Hematopoietic multipotent progenitor cell treated with erythropoietin and hydrocortisone succinate and interleukin-3 and kit ligand, for 15 days (in vitro differentiated cells): ENCODE measurements around the gene TM4SF5.
A peak's percentile ranks its signal among the peaks of the same experiment; 100 is the strongest.

ENCODE experiments used
- DNase-seq: peaks from one replicate; pipeline ENCODE4 v3.0.0-alpha.2; 2015; ENCODE audit warnings: low spot score

The TM4SF5 gene

DNA sequence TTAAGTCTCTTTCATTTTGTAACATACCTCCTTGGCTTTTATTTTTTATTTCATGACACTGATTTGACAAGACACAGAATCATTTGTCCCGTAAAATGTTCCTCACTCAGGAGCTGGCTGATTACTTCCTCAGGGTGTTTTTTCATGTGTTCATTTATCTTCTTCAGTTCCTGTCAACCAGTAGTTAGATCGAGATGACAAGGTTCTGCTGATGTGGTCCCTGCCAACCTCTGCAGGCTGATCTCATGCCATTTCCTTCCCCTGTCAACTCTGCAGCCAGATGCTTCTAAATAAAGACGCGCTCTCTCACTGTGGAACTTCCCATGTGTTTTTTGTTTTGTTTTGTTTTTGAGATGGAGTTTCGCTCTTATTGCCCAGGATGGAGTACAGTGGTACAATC, 23.8 kb upstream of the TM4SF5 start:
- no peak for DNase-seq

DNA sequence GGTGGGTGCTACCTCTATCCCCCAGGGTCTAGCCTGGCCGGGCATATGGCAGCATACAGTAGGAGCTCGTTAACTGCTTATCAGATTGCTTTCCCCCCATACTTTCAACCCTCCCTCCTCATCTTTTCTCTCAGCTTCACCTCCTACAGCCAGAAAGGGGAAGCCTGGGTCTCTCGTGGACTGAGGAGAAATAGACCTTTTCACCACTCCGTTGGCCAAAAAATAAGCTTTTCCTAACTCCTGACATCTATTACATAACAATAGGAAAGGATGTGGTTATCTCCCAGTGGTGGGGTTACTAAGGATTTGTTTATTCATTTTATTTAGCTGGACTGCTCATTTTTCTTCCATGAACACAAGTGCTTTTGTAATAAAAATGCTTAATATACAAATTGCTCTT, 23.0 kb upstream of the TM4SF5 start:
- no peak for DNase-seq

DNA sequence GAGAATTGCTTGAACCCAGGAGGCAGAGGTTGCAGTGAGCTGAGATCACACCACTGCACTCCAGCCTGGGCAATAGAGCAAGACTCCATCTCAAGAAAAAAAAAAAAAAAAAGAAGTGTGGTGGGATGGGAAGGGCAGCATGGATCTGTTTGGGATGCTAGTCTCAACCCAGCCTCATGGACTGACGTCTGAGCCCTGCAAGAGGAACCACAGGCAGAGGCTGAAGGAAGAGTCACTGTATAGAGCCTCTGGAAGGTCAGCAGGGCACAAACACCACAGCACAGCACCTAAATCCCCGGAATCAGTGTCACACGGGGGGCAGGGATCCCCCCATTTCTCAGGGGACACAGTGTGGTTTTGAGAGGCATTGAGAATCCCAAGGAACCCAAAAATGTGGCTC, 21.1 kb upstream of the TM4SF5 start:
- DNase-seq, result no peak

DNA sequence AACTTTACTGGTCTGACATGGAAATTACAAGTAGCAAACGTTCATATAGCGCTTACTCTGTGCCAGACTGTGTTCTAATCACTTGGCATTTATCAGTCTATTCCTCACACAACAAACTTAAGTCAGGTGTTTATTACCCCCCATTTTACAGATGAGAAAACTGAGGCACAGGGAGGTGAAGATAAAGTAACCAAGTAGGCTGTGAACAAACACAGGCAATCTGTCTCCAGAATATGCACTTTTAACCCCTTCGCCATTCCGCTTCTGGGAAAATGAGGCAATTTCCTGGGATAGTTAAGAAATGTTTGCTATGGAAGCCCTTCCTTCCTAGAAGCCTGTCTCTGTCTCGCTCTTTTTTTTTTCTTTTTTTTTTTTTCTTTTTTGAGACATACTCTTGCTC, 19.8 kb upstream of the TM4SF5 start:
- no peak for DNase-seq

- DNase-seq, result no peak
These were observed 18.3 kb upstream of the TM4SF5 start for GRCh38 chr17:4753392-4753791.

- DNase-seq, result no peak
These were observed 11.9 kb upstream of the TM4SF5 start for GRCh38 chr17:4759776-4760236.

GRCh38 chr17:4764595-4764994, 7.1 kb upstream of the TM4SF5 start:
- no peak for DNase-seq

DNA sequence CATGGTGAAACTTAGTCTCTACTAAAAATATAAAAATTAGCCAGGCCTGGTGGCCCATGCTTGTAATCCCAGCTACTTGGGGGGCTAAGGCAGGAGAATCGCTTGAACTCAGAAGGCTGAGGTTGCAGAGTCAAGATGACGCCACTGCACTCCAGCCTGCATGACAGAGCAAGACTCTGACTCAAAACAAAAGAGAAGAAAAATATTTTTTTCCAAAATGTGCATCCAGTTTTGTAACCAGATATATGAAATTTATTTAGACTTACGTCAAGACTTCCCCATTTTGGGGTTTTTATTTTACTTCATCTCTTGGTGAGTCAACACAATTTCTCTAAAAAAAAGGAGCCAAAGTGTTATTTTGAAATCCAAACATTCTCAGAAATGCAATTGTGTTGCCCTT, 5.5 kb upstream of the TM4SF5 start:
- DNase-seq, result no peak

GRCh38 chr17:4766723-4767122, 5.0 kb upstream of the TM4SF5 start:
- no peak for DNase-seq

GRCh38 chr17:4768298-4768697, 3.4 kb upstream of the TM4SF5 start:
- DNase-seq, result no peak

DNA sequence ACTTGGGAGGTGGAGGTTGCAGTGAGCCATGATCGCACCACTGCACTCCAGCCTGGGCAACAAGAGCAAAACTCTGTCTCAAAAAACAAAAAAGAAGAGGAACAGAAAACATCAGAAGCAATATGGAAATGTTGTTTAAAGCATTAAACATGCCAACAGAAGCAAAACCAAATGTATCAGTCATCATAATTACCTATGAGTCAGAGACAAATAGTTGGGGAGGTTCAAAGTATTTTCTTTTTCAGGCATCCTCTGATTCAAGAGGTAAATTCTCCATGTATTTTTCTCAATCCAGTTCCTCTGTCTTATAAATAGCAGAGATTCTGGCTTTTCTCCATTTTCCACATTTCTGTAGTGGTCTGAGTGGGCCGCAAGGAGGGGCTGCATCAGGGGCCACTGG, 2.1 kb upstream of the TM4SF5 start:
- no peak for DNase-seq

GRCh38 chr17:4772235-4772613, 538 bp downstream of the TM4SF5 start:
- DNase-seq, result no peak

GRCh38 chr17:4777969-4778760, 6.5 kb downstream of the TM4SF5 start:
- no peak for DNase-seq

DNA sequence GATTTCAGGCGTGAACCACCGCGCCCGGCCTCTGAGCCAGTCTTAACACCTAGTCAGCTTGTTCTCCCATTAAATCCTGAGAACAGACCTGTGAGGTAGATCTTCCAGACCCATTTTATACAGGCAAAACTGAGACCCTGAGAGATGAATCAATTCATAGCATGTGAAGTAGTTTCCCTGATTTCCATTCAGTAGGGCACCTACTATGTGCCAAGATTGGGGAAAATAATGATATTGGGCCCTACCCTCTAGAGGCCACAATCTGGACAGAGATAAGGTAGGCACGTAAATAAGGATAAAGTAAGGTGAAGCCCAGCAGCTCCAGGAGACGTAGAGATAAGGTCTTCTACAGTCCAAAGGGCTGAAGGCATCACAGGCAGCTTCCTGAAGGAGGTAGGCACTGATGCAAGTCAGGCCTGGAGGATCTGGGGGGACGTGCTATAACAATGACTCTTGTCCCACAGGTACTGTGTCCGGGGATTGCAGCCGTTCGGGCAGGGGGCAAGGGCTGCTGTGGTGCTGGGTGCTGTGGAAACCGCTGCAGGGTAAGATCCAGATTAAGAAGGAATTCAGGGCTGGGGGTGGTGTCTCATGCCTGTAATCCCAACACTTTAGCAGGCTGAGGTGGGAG, 8.8 kb downstream of the TM4SF5 start:
- DNase-seq, result no peak

GRCh38 chr17:4782652-4783051, 11.0 kb downstream of the TM4SF5 start:
- DNase-seq, result peak; percentile 35

DNA sequence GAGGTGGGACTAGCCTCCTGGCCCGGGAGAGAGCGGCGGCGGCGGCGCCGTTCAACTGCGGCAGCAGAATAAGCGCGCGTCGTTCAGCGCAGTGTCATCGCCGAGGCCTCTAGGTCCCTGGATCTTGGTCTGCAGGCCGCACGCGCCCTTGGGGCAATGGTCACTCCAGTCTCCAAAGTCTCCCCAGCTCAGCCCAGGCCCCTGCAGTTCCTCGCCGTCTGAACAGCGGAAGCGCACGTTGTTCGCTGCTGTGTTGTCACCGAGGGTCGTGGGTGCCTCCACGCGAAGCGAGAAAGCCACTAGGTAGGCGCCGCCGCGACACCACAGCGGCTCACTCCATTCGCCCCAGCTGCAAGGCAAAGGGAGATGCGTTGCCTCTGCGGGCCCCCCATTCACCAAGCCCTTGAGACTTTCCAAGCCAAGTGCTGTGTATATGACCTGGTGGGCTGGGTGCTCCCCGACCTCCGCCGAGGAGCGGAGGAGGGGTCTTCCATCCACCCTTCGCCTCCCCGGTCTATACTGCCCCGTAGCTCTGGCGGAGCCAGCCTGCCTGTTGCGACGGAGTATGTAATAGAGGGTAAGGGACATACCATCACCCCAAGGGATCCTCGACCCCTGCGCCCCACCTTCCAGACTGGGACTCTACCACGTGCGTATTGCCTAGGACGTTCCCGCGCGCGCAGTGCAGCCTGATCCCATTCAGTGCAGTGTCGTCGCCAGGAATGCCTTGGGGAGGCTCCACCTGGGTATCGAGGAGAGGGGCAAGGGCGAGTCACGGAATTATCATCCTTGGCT, 13.8 kb downstream of the TM4SF5 start:
- DNase-seq, result no peak

GRCh38 chr17:4786106-4786511, 14.4 kb downstream of the TM4SF5 start, which contains the start of gene VMO1:
TSS of gene VMO1 (minus strand) at chr17:4786364. CDS start at chr17:4786352, 12 bp downstream.
- no peak for DNase-seq

- no peak for DNase-seq
These were observed 14.8 kb downstream of the TM4SF5 start for GRCh38 chr17:4786516-4786915.

GRCh38 chr17:4788159-4788806, 16.6 kb downstream of the TM4SF5 start:
- DNase-seq, result no peak

DNA sequence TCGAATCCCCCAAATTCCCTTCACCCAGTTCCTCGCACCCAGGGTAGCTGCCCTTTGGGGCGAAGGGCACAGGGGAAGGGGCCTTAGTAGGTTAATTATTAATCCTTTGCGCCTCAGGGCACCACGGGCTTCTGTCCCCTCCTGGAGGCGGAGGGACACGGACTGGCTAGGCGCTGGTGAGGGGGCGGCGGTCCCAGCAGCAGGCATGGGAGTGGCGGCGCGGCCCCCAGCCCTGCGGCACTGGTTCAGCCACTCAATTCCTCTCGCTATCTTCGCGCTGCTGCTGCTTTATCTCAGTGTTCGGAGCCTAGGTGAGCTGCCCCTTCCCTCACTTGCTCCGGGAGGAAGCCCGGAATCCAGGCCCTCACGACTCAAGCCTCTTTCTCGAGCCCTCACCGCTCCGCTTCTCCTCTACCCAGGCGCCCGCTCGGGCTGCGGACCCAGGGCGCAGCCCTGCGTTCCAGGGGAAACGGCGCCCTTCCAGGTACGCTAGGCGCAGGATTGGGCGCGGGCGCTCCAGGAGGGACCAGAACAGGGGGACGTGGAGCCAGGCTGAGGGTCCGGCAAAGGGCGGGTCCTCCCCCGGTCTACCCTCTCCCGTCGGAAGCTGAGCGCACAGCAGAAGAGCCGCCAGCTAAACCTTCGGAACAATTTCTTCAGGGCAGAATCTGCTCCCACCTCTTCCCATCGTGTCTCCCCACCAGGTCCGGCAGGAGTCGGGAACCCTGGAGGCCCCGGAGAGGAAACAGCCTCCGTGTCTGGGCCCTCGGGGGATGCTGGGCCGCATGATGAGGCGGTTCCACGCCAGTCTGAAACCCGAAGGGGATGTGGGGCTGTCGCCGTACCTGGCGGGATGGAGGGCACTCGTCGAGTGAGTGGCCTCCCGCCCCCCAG, 17.4 kb downstream of the TM4SF5 start, which contains the start of gene GLTPD2:
Gene GLTPD2, plus strand, starts transcription at position 158 of the 894 bp plus-strand sequence. Its CDS starts 48 bp downstream, at position 206.
- no peak for DNase-seq

DNA sequence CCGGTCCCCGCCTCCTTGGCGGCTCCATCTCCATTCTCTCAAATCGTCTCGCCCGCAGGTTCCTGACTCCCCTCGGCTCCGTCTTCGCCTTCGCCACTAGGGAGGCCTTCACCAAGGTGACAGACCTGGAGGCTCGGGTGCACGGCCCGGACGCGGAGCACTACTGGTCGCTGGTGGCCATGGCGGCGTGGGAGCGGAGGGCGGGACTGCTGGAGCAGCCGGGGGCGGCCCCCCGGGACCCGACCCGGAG, 17.9 kb downstream of the TM4SF5 start:
- DNase-seq, result no peak
